Loucy (cell line): ENCODE results near the gene SNUPN.

ENCODE experiments used
- EZH2phosphoT487 ChIP-seq: fragments of 200-600 bp; IDR thresholded peaks from 2 replicates; pipeline ENCODE4 v1.6.1; 2018; ENCODE audit warnings: antibody characterized with exemption, mild to moderate bottlenecking, moderate library complexity, borderline replicate concordance
- TF ChIP-seq, protein P1 (sequence below): fragments of 200-600 bp; sonication (generic); conservative IDR thresholded peaks from 2 replicates; pipeline ENCODE4 v1.5.1; 2014; ENCODE audit warnings: mild to moderate bottlenecking, antibody characterized with exemption, low read length

DNA sequence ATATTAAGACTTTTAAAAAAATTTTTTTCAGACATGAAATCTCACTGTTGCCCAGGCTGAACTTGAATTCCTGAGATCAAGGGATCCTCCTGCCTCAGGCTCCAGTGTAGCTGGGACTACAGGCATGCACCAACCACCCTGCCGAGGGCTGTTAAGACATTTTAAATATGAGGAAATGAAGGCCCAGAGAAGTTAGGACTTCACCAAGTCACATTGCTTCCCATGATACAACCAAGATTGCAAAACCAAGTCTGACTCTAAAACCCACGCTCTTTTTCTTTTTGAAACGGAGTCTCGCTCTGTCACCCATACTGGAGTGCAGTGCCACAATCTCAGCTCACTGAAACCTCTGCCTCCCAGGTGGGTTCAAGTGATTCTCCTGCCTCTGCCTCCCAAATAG lies 74.4 kb downstream of the SNUPN start:
- TF ChIP-seq, protein P1, sequence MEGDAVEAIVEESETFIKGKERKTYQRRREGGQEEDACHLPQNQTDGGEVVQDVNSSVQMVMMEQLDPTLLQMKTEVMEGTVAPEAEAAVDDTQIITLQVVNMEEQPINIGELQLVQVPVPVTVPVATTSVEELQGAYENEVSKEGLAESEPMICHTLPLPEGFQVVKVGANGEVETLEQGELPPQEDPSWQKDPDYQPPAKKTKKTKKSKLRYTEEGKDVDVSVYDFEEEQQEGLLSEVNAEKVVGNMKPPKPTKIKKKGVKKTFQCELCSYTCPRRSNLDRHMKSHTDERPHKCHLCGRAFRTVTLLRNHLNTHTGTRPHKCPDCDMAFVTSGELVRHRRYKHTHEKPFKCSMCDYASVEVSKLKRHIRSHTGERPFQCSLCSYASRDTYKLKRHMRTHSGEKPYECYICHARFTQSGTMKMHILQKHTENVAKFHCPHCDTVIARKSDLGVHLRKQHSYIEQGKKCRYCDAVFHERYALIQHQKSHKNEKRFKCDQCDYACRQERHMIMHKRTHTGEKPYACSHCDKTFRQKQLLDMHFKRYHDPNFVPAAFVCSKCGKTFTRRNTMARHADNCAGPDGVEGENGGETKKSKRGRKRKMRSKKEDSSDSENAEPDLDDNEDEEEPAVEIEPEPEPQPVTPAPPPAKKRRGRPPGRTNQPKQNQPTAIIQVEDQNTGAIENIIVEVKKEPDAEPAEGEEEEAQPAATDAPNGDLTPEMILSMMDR, result no peak
- TF ChIP-seq EZH2phosphoT487, result no peak
